CD14-positive monocyte (primary cell): ENCODE results near the gene DOCK3. TPM values are rescaled to one million over a fixed set of nuclear protein-coding genes. Genes with fewer than 3 reads are reported as not detected.

Experiments used
- DNase-seq, 3 donors: peaks; one replicate each; pipeline ENCODE4 v3.0.0-alpha.2; 2011 to 2022
- H2AFZ ChIP-seq: 2 replicates; pipeline ENCODE4 v1.6.0; 2012; ENCODE audit warnings: mild to moderate bottlenecking, low read depth, low read length, inconsistent platforms; ENCODE audit not compliant: insufficient read depth, poor library complexity, severe bottlenecking
- H3K27ac ChIP-seq, 2 donors: 1 replicate in 1 of 2; 2 replicates in 1 of 2; pipeline ENCODE4 v1.5.1; 2012 to 2013; ENCODE audit warnings: low read length in 2 of 2, control low read depth in 1 of 2, inconsistent platforms in 1 of 2, low read depth in 1 of 2, mild to moderate bottlenecking in 1 of 2
- H3K27me3 ChIP-seq, 2 donors: one replicate each; pipeline versions ENCODE4 v1.6.0 to v1.6.1; 2011 to 2013; ENCODE audit warnings: low read length in 2 of 2; ENCODE audit not compliant: control insufficient read depth in 2 of 2, insufficient read depth in 2 of 2
- H3K36me3 ChIP-seq, 2 donors: replicated peaks in 1 of 2; 1 replicate in 1 of 2; 2 replicates in 1 of 2; pipeline versions ENCODE4 v1.5.1 to v1.6.1; 2012 to 2013; ENCODE audit warnings: low read length in 2 of 2, control low read depth in 1 of 2, inconsistent platforms in 1 of 2, mild to moderate bottlenecking in 1 of 2; ENCODE audit not compliant: insufficient read depth in 2 of 2, control insufficient read depth in 1 of 2
- H3K4me1 ChIP-seq, 2 donors: 1 replicate in 1 of 2; 2 replicates in 1 of 2; pipeline versions ENCODE4 v1.5.1 to v1.6.1; 2012 to 2013; ENCODE audit warnings: low read length in 2 of 2, control low read depth in 1 of 2, inconsistent platforms in 1 of 2, mild to moderate bottlenecking in 1 of 2, moderate library complexity in 1 of 2; ENCODE audit not compliant: insufficient read depth in 2 of 2, control insufficient read depth in 1 of 2
- H3K4me2 ChIP-seq: replicated peaks from 2 replicates; pipeline ENCODE3; 2012; ENCODE audit warnings: low read length, moderate library complexity, mild to moderate bottlenecking; ENCODE audit not compliant: poor library complexity, severe bottlenecking; ENCODE audit errors: extremely low read depth
- H3K4me3 ChIP-seq, 3 experiments: fragments of 200-600 bp in 1 of 3; sonication (generic) in 1 of 3; replicated peaks in 1 of 3; 1 replicate in 2 of 3; 2 replicates in 1 of 3; pipeline ENCODE4 v1.5.1; 2011 to 2013; ENCODE audit warnings: low read length in 3 of 3, mild to moderate bottlenecking in 3 of 3, control low read depth in 2 of 3, low read depth in 2 of 3, inconsistent platforms in 1 of 3, moderate library complexity in 1 of 3
- H3K79me2 ChIP-seq: 2 replicates; pipeline ENCODE4 v1.6.0; 2012; ENCODE audit warnings: mild to moderate bottlenecking, control low read depth, inconsistent platforms, low read length, moderate library complexity; ENCODE audit not compliant: insufficient read depth
- H3K9ac ChIP-seq: 2 replicates; pipeline ENCODE4 v1.6.0; 2017; ENCODE audit warnings: low read length, mild to moderate bottlenecking; ENCODE audit not compliant: insufficient read depth, poor library complexity, severe bottlenecking
- H3K9me3 ChIP-seq, 2 donors: replicated peaks in 1 of 2; 1 replicate in 1 of 2; 2 replicates in 1 of 2; pipeline versions ENCODE4 v1.5.1 to v1.6.1; 2012 to 2013; ENCODE audit warnings: low read length in 2 of 2, control low read depth in 1 of 2; ENCODE audit not compliant: control insufficient read depth in 1 of 2, insufficient read depth in 1 of 2
- H4K20me1 ChIP-seq: 2 replicates; pipeline ENCODE4 v1.6.0; 2012; ENCODE audit warnings: mild to moderate bottlenecking, low read length, control low read depth, moderate library complexity; ENCODE audit not compliant: insufficient read depth
- H3K27ac Mint-ChIP-seq, 7 donors: one replicate each; pipeline ENCODE4 v1.8.0; 2020; ENCODE audit warnings: mild to moderate bottlenecking in 7 of 7, mixed read lengths in 7 of 7, moderate library complexity in 6 of 7, inconsistent platforms in 2 of 7
- H3K27me3 Mint-ChIP-seq, 3 donors: one replicate each; pipeline ENCODE4 v1.8.0; 2021 to 2022; ENCODE audit warnings: low read depth in 3 of 3, mild to moderate bottlenecking in 3 of 3, mixed read lengths in 3 of 3, moderate library complexity in 3 of 3, inconsistent platforms in 1 of 3
- H3K36me3 Mint-ChIP-seq, 2 donors: one replicate each; pipeline ENCODE4 v1.8.0; 2020; ENCODE audit warnings: mixed read lengths in 2 of 2, inconsistent platforms in 1 of 2, mild to moderate bottlenecking in 1 of 2
- H3K4me1 Mint-ChIP-seq: one replicate; pipeline ENCODE4 v1.8.0; 2020; ENCODE audit warnings: mild to moderate bottlenecking, mixed read lengths
- H3K4me3 Mint-ChIP-seq, 2 donors: one replicate each; pipeline ENCODE4 v1.8.0; 2020; ENCODE audit warnings: mild to moderate bottlenecking in 2 of 2, mixed read lengths in 2 of 2, moderate library complexity in 1 of 2
- H3K9me3 Mint-ChIP-seq, 7 donors: one replicate each; pipeline ENCODE4 v1.8.0; 2020 to 2022; ENCODE audit warnings: mixed read lengths in 7 of 7, mild to moderate bottlenecking in 6 of 7, moderate library complexity in 6 of 7, inconsistent platforms in 2 of 7
- CTCF ChIP-seq: fragments of 200-600 bp; IDR thresholded peaks from one replicate; pipeline ENCODE4 v1.8.0; 2022; ENCODE audit warnings: antibody characterized with exemption, mild to moderate bottlenecking
- WGBS: methylation state at CpG from one replicate; pipeline ENCODE4 v1.1.5; 2013; ENCODE audit warnings: missing lambda C conversion rate; ENCODE audit not compliant: insufficient coverage; 5-methylcytosine and 5-hydroxymethylcytosine counted together
- intact Hi-C, 2 donors: fragments of 100-400 bp; cut with micrococcal nuclease; formaldehyde crosslinking; loops; one replicate each; pipeline versions ENCODE4 v1.15.0 to v1.15.1; 2023
- polyA plus RNA-seq, 3 donors: library from polyadenylated mRNA; depleted of rRNA in 1 of 3; unstranded in 2 of 3; stranded (reverse) in 1 of 3; fragments of 300-500 nt in 2 of 3; fragments of >200 nt in 1 of 3; fragmentation: Illumina TruSeq in 2 of 3; gene quantifications; 1 replicate in 2 of 3; 2 replicates in 1 of 3; pipeline ENCODE4 v1.2.3, GENCODE V29; 2012 to 2021

DOCK3 gene
- polyA plus RNA-seq, 3 donors, result 0.03 TPM; not detected in 1

- Histone ChIP-seq H3K27ac (no peak overlapping the region), H4K20me1 (no peaks in the 10 kb centered on the region), H3K27me3 (no peaks in the 10 kb centered on the region), H3K4me3 (no peak overlapping the region), H3K36me3 (no peaks in the 10 kb centered on the region), H3K4me1 (no peaks in the 10 kb centered on the region), H3K79me2 (no peaks in the 10 kb centered on the region), H3K4me2 (no peak overlapping the region), H3K9me3 (peaks cover 0 to 7% of the 10 kb centered on the region in 2 donors), H2AFZ (no peak overlapping the region), H3K9ac (no peak overlapping the region)
- Mint-ChIP-seq H3K4me1 (no peaks in the 10 kb centered on the region), H3K4me3 (no peak overlapping the region), H3K9me3 (peaks cover 0 to 17% (median 7%) of the 10 kb centered on the region in 7 donors), H3K27ac (no peak overlapping the region), H3K27me3 (peaks cover 2 to 7% (median 2%) of the 10 kb centered on the region in 3 donors), H3K36me3 (no peaks in the 10 kb centered on the region)
- no peak for DNase-seq
- TF ChIP-seq CTCF, result no peak
- WGBS, result 100% methylated on average over 2 of the region's 4 CpGs
- intact Hi-C loops, result no loop called here
Measured at GRCh38 chr3:50708620-50709019, 33.9 kb downstream of the DOCK3 start.

- Mint-ChIP-seq H3K4me1 (no peaks in the 10 kb centered on the region), H3K36me3 (no peaks in the 10 kb centered on the region), H3K9me3 (peaks cover 0 to 3% (median 0%) of the 10 kb centered on the region in 7 donors), H3K27ac (no peak overlapping the region), H3K4me3 (no peak overlapping the region), H3K27me3 (peaks cover 0 to 4% (median 3%) of the 10 kb centered on the region in 3 donors)
- Histone ChIP-seq H3K9me3 (no peaks in the 10 kb centered on the region), H3K4me1 (no peaks in the 10 kb centered on the region), H3K9ac (no peak overlapping the region), H3K36me3 (no peaks in the 10 kb centered on the region), H3K27ac (no peak overlapping the region), H4K20me1 (no peaks in the 10 kb centered on the region), H3K27me3 (no peaks in the 10 kb centered on the region), H3K79me2 (no peaks in the 10 kb centered on the region), H3K4me2 (no peak overlapping the region), H2AFZ (no peak overlapping the region), H3K4me3 (no peak overlapping the region)
- WGBS, result 73% methylated on average over 4 of the region's 4 CpGs
- no peak for DNase-seq
- TF ChIP-seq CTCF, result no peak
- intact Hi-C loops, result no loop called here
Measured at GRCh38 chr3:50714946-50715345, 40.2 kb downstream of the DOCK3 start.
